ENCODE results near the gene CYP24A1.

- TF ChIP-seq CTCF (optimal IDR thresholded peaks at IDR 0.05 in 1 of 3, IDR thresholded peaks at IDR 0.05 in 1 of 3, conservative IDR thresholded peaks at IDR 0.05 in 1 of 3; ENCODE audit: extremely low read depth in 1 of 3, insufficient read depth in 2 of 3, low read length in 3 of 3) (no peak), EZH2 (IDR thresholded peaks at IDR 0.05; ENCODE audit: low read length) (no peak)
Measured at GRCh38 chr20:54153041-54153327, 20.8 kb downstream of the CYP24A1 start.
